Testis (tissue), 2 donors: ENCODE data around the gene AUH.

Experiments used
- CTCF ChIP-seq, 3 experiments: fragments of 450-650 bp in 2 of 3; fragments of 200-600 bp in 1 of 3; sonication (generic) in 1 of 3; IDR thresholded peaks; one replicate each; pipeline ENCODE4 v1.5.1; 2016 to 2019; ENCODE audit warnings: antibody characterized with exemption in 3 of 3, mild to moderate bottlenecking in 2 of 3, moderate library complexity in 1 of 3
- POLR2A ChIP-seq: fragments of 450-650 bp; IDR thresholded peaks from one replicate; pipeline ENCODE4 v1.6.1; 2017; ENCODE audit warnings: antibody characterized with exemption, mild to moderate bottlenecking, moderate library complexity

GRCh38 chr9:91379426-91379825, 17.7 kb upstream of the AUH start:
- TF ChIP-seq CTCF (IDR thresholded peaks at IDR 0.05): no peak
- TF ChIP-seq POLR2A: no peak
